ENCODE results near the gene GMCL2. TPM values are rescaled to one million over a fixed set of nuclear protein-coding genes. Genes with fewer than 3 reads are reported as not detected.

Gene GMCL2
- polyA plus RNA-seq, 1 of the 3 experiments (the other 2 are of a cell fraction), result not detected

DNA sequence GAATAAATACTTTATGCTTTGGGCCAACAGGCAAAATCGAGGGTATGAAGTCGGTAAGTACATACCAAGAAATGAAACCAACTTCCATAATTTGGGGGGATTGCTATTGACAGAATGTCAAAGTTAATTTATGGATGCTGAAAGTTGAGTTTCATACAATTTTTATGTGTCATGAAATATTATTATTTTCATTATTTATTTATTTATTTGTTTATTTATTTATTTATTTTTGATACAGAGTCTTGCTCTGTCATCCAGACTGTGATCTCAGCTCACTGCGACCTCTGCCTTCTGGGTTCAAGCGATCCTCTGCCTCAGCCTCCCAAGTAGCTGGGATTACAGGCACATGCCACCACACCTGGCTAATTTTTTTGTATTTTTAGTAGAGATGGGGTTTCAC lies 4.5 kb upstream of the GMCL2 start:
- no peak overlapping the region for H3K9ac ChIP-seq
- no peak overlapping the region for H2AFZ ChIP-seq (ENCODE audit: low read depth)
- no peak overlapping the region for H3K27ac ChIP-seq (ENCODE audit: low read depth in 2 of 2, low read length in 1 of 2)
- H3F3A ChIP-seq (replicated peaks; ENCODE audit: insufficient read depth), result no peaks in the 10 kb centered on the region
- no peak for DNase-seq
- POLR2A ChIA-PET, result no interaction called here
- no peaks in the 10 kb centered on the region; the same call in 1 of the 2 replicates for H3K27me3 ChIP-seq (ENCODE audit: insufficient read depth)
- CTCF ChIA-PET, result interaction anchor here (1.7 kb wide), 1 partner anchor 43 kb away, joined by 3 read pairs; no protein-coding TSS in a partner anchor
- TF ChIP-seq CHD2 (IDR thresholded peaks at IDR 0.05; ENCODE audit: low read length, partially characterized antibody), result no peak
- TF ChIP-seq POLR2AphosphoS5 (IDR thresholded peaks at IDR 0.05; ENCODE audit: low read depth, low read length), result no peak
- no peak for TF ChIP-seq SIN3A (IDR thresholded peaks at IDR 0.05; ENCODE audit: borderline replicate concordance, low read depth, low read length)
- TF ChIP-seq YY1 (IDR thresholded peaks at IDR 0.05; ENCODE audit: low read depth), result no peak
- no peak for TF ChIP-seq RXRA (IDR thresholded peaks at IDR 0.05; ENCODE audit: borderline replicate concordance, low read depth)
- no peaks in the 10 kb centered on the region for H3K9me2 ChIP-seq
- no peak overlapping the region for H3K4me2 ChIP-seq
- H3K4me1 ChIP-seq (ENCODE audit: control insufficient read depth in 1 of 2, insufficient read depth in 2 of 2, low read depth in 1 of 2, low read length in 1 of 2), result no peaks in the 10 kb centered on the region; a peak in 1 of 4 replicates
- no peaks in the 10 kb centered on the region for H3K9me3 ChIP-seq
- WGBS (ENCODE audit: low lambda C conversion rate), result 69% methylated on average over 4 of the region's 4 CpGs
- no peaks in the 10 kb centered on the region for H3K79me2 ChIP-seq (ENCODE audit: insufficient read depth)
- H3K4me3 ChIP-seq (ENCODE audit: low read depth in 2 of 2, low read length in 1 of 2), result no peak overlapping the region
- no peaks in the 10 kb centered on the region for H3K36me3 ChIP-seq (replicated peaks in 1 of 2; ENCODE audit: control insufficient read depth in 1 of 2, insufficient read depth in 2 of 2, low read length in 1 of 2)
- H4K20me1 ChIP-seq (ENCODE audit: insufficient read depth), result no peaks in the 10 kb centered on the region

DNA sequence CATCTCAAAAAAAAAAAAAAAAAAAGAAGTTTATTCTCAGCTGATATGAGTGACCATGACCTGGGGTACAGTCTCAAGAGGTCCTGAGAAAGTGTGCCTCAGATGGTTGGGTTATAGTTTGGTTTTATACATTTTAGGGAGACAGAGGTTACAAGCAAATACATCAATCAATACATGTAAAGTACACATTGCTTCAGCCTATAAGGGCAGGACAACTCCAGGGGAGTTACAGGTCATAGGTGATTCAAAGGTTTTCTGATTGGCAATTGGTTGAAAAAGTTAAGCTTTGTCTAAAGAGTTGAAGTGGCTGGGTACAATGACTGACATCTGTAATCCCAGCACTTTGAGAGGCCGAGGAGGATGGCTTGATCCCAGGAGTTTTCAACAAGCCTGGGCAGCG lies 2.3 kb upstream of the GMCL2 start:
- TF ChIP-seq, protein P1, sequence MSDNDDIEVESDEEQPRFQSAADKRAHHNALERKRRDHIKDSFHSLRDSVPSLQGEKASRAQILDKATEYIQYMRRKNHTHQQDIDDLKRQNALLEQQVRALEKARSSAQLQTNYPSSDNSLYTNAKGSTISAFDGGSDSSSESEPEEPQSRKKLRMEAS (IDR thresholded peaks at IDR 0.05; ENCODE audit: low read depth), result no peak
- TF ChIP-seq POLR2AphosphoS5 (IDR thresholded peaks at IDR 0.05; ENCODE audit: low read depth, low read length), result no peak
- TF ChIP-seq, protein P2, sequence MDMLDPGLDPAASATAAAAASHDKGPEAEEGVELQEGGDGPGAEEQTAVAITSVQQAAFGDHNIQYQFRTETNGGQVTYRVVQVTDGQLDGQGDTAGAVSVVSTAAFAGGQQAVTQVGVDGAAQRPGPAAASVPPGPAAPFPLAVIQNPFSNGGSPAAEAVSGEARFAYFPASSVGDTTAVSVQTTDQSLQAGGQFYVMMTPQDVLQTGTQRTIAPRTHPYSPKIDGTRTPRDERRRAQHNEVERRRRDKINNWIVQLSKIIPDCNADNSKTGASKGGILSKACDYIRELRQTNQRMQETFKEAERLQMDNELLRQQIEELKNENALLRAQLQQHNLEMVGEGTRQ (IDR thresholded peaks at IDR 0.05; ENCODE audit: borderline replicate concordance, low read depth, low read length), result no peak
- TF ChIP-seq, protein P3, sequence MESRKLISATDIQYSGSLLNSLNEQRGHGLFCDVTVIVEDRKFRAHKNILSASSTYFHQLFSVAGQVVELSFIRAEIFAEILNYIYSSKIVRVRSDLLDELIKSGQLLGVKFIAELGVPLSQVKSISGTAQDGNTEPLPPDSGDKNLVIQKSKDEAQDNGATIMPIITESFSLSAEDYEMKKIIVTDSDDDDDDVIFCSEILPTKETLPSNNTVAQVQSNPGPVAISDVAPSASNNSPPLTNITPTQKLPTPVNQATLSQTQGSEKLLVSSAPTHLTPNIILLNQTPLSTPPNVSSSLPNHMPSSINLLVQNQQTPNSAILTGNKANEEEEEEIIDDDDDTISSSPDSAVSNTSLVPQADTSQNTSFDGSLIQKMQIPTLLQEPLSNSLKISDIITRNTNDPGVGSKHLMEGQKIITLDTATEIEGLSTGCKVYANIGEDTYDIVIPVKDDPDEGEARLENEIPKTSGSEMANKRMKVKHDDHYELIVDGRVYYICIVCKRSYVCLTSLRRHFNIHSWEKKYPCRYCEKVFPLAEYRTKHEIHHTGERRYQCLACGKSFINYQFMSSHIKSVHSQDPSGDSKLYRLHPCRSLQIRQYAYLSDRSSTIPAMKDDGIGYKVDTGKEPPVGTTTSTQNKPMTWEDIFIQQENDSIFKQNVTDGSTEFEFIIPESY (IDR thresholded peaks at IDR 0.05; ENCODE audit: borderline replicate concordance, low read depth), result no peak
- TF ChIP-seq MXI1 (IDR thresholded peaks at IDR 0.05; ENCODE audit: low read depth, low read length), result no peak
- TF ChIP-seq ELF1 (IDR thresholded peaks at IDR 0.05), result no peak
- TF ChIP-seq, protein P4, sequence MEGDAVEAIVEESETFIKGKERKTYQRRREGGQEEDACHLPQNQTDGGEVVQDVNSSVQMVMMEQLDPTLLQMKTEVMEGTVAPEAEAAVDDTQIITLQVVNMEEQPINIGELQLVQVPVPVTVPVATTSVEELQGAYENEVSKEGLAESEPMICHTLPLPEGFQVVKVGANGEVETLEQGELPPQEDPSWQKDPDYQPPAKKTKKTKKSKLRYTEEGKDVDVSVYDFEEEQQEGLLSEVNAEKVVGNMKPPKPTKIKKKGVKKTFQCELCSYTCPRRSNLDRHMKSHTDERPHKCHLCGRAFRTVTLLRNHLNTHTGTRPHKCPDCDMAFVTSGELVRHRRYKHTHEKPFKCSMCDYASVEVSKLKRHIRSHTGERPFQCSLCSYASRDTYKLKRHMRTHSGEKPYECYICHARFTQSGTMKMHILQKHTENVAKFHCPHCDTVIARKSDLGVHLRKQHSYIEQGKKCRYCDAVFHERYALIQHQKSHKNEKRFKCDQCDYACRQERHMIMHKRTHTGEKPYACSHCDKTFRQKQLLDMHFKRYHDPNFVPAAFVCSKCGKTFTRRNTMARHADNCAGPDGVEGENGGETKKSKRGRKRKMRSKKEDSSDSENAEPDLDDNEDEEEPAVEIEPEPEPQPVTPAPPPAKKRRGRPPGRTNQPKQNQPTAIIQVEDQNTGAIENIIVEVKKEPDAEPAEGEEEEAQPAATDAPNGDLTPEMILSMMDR (IDR thresholded peaks at IDR 0.05), result no peak
- no peak for TF ChIP-seq NRF1 (IDR thresholded peaks at IDR 0.05; ENCODE audit: low read depth, low read length)
- TF ChIP-seq RFX5 (IDR thresholded peaks at IDR 0.05; ENCODE audit: low read length), result no peak
- Histone ChIP-seq H3K4me1 (ENCODE audit: control insufficient read depth in 1 of 2, insufficient read depth in 2 of 2, low read depth in 1 of 2, low read length in 1 of 2) (no peaks in the 10 kb centered on the region; a peak in 1 of 4 replicates), H3K9me3 (no peaks in the 10 kb centered on the region), H3K27me3 (ENCODE audit: insufficient read depth) (no peaks in the 10 kb centered on the region; the same call in 1 of the 2 replicates), H3K9me2 (no peaks in the 10 kb centered on the region), H3F3A (replicated peaks; ENCODE audit: insufficient read depth) (no peaks in the 10 kb centered on the region), H3K4me3 (ENCODE audit: low read depth in 2 of 2, low read length in 1 of 2) (no peak overlapping the region), H3K4me2 (no peak overlapping the region), H3K9ac (no peak overlapping the region), H3K36me3 (replicated peaks in 1 of 2; ENCODE audit: control insufficient read depth in 1 of 2, insufficient read depth in 2 of 2, low read length in 1 of 2) (no peaks in the 10 kb centered on the region), H4K20me1 (ENCODE audit: insufficient read depth) (no peaks in the 10 kb centered on the region), H2AFZ (ENCODE audit: low read depth) (no peak overlapping the region), H3K27ac (ENCODE audit: low read depth in 2 of 2, low read length in 1 of 2) (no peak overlapping the region), H3K79me2 (ENCODE audit: insufficient read depth) (no peaks in the 10 kb centered on the region)
- DNase-seq, result no peak
- POLR2A ChIA-PET, result interaction anchor here (0.9 kb wide), 1 partner anchor 15 kb away, joined by 3 read pairs; the partner anchor contains the start of gene HNRNPAB
- 38% methylated on average over 2 of the region's 2 CpGs for WGBS (ENCODE audit: low lambda C conversion rate)
- CTCF ChIA-PET, result interaction anchor here (1.3 kb wide), 1 partner anchor 26 kb away, joined by 3 read pairs; no protein-coding TSS in a partner anchor
